GM12892 (cell line): Measurements from ENCODE around the gene MNT.

Experiments used
- DNase-seq: peaks from one replicate; pipeline ENCODE4 v3.0.0; 2011; ENCODE audit not compliant: insufficient read length
- FAIRE-seq: peaks from 2 replicates; lab custom pipeline; 2011; peaks lifted over from hg19 to GRCh38; lab: Jason Lieb, UNC
- POLR2A ChIP-seq: IDR thresholded peaks from 2 replicates; pipeline ENCODE4 v1.6.1; 2011; ENCODE audit warnings: low read depth, low read length, control low read depth
- POLR2AphosphoS5 ChIP-seq: IDR thresholded peaks from 2 replicates; pipeline ENCODE4 v1.6.1; 2011; ENCODE audit warnings: low read depth, low read length, control low read depth
- TAF1 ChIP-seq: IDR thresholded peaks from 2 replicates; pipeline ENCODE4 v1.6.1; 2011; ENCODE audit warnings: low read depth, mild to moderate bottlenecking, control low read depth, low read length, borderline replicate concordance

MNT gene

GRCh38 chr17:2383628-2384167, 17.2 kb downstream of the MNT start:
- no peak for DNase-seq

GRCh38 chr17:2380950-2381649, 19.8 kb downstream of the MNT start:
- FAIRE-seq (no peak), DNase-seq (no peak)
- TF ChIP-seq POLR2AphosphoS5 (no peak), POLR2A (no peak), TAF1 (no peak)

More at GRCh38 chr17:2383628-2384167, 17.2 kb downstream of the MNT start:
- FAIRE-seq, result no peak
- no peak for TF ChIP-seq POLR2A
- TF ChIP-seq POLR2AphosphoS5, result no peak
- no peak for TF ChIP-seq TAF1

GRCh38 chr17:2380226-2380922, 20.5 kb downstream of the MNT start:
- no peak for FAIRE-seq
- DNase-seq, result no peak
- no peak for TF ChIP-seq POLR2AphosphoS5
- no peak for TF ChIP-seq TAF1

DNA sequence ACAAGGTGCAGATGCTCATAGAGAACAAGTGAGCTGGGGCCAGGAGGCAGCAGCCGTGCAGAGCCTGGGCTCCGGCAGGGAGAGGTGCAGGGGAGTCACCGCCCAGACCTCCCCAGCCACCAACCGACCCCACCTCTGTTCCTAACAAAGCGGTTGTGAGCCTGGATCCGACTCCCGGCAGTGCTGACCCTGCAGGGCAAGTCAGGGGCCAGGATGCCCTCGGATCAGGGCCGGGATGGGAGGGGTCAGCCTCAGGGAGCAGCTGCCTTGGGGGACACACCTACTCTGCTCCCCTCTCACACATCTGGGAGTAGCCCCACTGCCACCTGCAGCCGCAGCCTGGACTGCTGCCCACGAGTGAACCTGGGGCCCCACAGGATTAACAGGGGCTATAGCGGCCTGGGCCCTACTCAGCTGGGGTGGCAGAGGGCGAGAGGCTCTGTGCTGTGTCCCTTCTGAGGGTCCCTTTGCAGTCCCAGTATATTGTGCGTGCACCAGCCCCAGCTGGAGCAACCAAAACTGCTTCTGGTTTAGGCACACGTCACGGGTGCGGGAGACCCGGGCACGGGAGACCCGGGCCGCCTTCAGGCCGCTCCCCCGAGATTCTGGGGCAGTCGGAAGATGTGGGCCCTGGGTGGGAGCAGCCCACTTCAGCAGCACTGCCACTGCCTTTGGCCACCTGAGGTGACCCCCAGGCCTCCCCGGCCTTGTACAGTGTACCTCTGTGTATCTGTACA, 21.2 kb downstream of the MNT start:
- no peak for TF ChIP-seq POLR2A
- TF ChIP-seq TAF1, result no peak
- no peak for TF ChIP-seq POLR2AphosphoS5
- no peak for FAIRE-seq
- DNase-seq, result no peak

- FAIRE-seq (no peak), DNase-seq (no peak)
- TF ChIP-seq POLR2A, result no peak
- no peak for TF ChIP-seq TAF1
- TF ChIP-seq POLR2AphosphoS5, result no peak
Observed at GRCh38 chr17:2378905-2379304, 22.0 kb downstream of the MNT start.

DNA sequence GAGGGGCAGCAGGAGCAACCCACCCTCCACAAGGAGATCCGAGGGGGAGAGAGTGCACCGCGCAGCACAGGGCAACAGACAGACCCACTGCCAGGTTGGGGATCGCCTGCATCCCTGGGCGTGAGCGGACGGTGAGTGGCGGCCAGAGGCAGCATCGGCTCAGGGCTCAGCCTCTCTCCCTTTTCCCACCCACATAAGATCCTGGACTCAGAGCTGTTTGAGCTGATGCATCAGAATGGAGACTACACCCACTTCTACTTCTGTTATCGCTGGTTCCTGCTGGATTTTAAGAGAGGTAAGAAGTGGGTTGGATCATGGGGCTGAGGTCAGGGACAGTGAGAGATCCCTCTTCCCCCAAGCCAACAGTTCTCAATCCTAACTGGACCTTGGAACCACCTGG, 23.2 kb downstream of the MNT start:
- no peak for FAIRE-seq
- no peak for DNase-seq
- no peak for TF ChIP-seq POLR2AphosphoS5
- no peak for TF ChIP-seq TAF1
- TF ChIP-seq POLR2A, result no peak

DNA sequence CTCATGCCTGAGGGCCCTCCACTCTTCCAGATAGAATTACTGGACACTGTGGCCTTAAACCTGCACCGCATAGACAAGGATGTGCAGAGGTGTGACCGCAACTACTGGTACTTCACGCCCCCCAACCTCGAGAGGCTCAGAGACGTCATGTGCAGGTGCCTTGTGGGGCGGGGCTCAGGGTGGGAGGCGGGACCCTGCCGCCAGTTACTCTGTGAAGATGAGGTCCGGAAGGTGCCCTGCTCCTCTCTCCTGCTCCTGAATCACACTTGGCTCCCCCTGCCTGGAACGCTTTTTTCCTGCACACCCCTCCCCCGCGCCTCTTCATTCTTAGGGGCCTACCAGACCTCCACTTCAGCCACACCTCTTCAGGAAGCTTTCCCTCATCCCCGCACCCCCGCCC, 24.8 kb downstream of the MNT start:
- no peak for DNase-seq
- no peak for FAIRE-seq

DNA sequence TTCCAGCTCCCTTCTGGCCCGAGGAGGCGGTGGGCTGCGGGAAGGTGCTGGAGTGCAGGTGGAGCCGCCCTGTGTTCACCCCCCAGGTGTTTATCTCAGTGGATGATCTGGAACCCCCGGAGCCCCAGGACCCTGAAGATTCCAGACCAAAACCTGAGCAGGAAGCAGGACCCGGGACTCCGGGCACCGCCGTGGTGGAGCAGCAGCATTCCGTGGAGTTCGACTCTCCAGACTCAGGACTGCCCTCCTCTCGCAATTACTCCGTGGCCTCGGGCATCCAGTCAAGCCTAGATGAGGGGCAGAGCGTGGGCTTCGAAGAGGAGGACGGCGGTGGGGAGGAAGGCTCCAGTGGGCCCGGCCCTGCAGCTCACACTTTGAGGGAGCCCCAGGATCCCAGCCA, 25.5 kb downstream of the MNT start:
- TF ChIP-seq TAF1 (no peak), POLR2AphosphoS5 (no peak), POLR2A (no peak)
- FAIRE-seq (no peak), DNase-seq (no peak)

More for the DNA sequence above, 24.8 kb downstream of the MNT start:
- no peak for TF ChIP-seq POLR2AphosphoS5
- TF ChIP-seq TAF1, result no peak
- TF ChIP-seq POLR2A, result no peak

DNA sequence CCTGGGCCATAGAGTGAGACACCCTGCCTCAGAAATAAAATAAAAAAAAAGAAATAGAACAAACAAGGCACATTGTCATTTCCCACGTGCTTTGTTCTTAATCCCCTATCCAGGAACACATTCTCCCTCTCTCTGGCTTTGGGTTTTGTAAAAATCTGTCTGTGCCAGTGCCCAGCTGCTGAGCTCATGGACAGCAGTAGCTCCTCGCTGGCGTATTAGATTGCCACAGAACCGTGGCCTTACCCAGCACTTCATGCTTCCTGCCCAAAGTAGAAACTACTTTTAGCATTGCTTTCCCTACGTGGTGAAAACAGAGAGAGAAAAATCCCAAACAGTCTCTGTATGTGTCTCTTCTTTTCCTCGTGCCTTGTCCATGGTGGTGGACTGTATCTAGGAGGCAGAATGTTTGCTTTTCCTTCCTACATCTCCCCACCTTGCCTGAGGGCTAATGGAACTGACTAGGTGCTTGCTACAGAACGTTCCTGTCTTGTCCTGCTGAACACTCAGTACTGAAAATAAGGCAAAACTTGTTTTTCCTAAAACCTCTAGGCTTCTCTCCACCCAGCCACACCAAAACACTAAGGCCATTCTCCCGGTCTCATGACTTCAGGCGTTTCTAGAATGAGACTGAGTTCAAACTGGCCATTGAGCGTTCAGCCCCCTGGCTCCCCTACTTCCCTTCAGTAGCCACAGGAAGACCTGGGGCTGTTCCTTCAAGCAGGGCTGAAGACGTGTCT, 26.1 kb downstream of the MNT start:
- no peak for TF ChIP-seq TAF1
- no peak for TF ChIP-seq POLR2AphosphoS5
- no peak for TF ChIP-seq POLR2A
- FAIRE-seq (no peak), DNase-seq (no peak)

- DNase-seq, result no peak
- FAIRE-seq, result no peak
- TF ChIP-seq POLR2A, result no peak
- TF ChIP-seq POLR2AphosphoS5, result no peak
- no peak for TF ChIP-seq TAF1
Observed at GRCh38 chr17:2373179-2373578, 27.7 kb downstream of the MNT start.

DNA sequence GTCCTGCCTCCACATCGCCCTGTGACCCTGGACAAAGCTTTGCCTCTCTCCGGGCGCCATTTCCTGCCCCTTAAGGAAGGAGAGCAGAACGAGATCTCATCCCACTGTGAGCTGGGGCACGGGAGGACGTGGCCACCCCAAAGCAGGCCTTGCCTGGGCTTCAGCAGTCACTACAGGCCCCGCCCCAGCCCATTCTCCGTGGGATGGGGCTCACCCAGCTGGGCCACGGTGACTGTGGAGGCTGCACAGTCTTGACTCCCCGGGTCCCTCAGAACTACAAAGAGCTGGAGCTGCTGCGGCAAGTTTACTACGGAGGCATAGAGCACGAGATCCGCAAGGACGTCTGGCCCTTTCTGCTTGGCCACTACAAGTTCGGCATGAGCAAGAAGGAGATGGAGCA, 28.2 kb downstream of the MNT start:
- TF ChIP-seq POLR2A (no peak), POLR2AphosphoS5 (no peak), TAF1 (no peak)
- no peak for FAIRE-seq
- no peak for DNase-seq
